Loucy (cell line): ENCODE results near the gene HELQ.

Experiments
- CTCF ChIP-seq: fragments of 200-600 bp; sonication (generic); conservative IDR thresholded peaks from 2 replicates; pipeline ENCODE4 v1.5.1; 2014; ENCODE audit warnings: mild to moderate bottlenecking, antibody characterized with exemption, low read length
- EZH2phosphoT487 ChIP-seq: fragments of 200-600 bp; IDR thresholded peaks from 2 replicates; pipeline ENCODE4 v1.6.1; 2018; ENCODE audit warnings: antibody characterized with exemption, mild to moderate bottlenecking, moderate library complexity, borderline replicate concordance

GRCh38 chr4:83358410-83358809 is 97.2 kb downstream of the HELQ start:
- TF ChIP-seq CTCF (no peak), EZH2phosphoT487 (no peak)
